ENCODE measurements around the gene CCNQ. TPM values are rescaled to one million over a fixed set of nuclear protein-coding genes. Genes with fewer than 3 reads are reported as not detected.

The CCNQ gene
- total and polyA plus RNA-seq, 10 of the 15 experiments (the other 5 are each of a cell fraction or from before 2014, with no cell fraction given): 0.45 to 36.2 (median 18.2) TPM

GRCh38 chrX:153588021-153588781, 10.7 kb downstream of the CCNQ start:
- Histone ChIP-seq H3K79me2 (ENCODE audit: control insufficient read depth, insufficient read depth, low read length) (no peaks in the 10 kb centered on the region), H3K9ac (ENCODE audit: control insufficient read depth, insufficient read depth, low read length) (no peak overlapping the region), H3K36me3 (ENCODE audit: control insufficient read depth in 2 of 2, insufficient read depth in 2 of 2, low read length in 1 of 2) (peaks cover 0 to 5% of the 10 kb centered on the region in 2 experiments; a peak in 2 of 4 replicates), H3K4me1 (ENCODE audit: control insufficient read depth, insufficient read depth, low read length) (no peaks in the 10 kb centered on the region), H3K9me3 (replicated peaks; ENCODE audit: control insufficient read depth, insufficient read depth, low read length) (no peaks in the 10 kb centered on the region), H4K20me1 (ENCODE audit: control insufficient read depth, insufficient read depth) (no peaks in the 10 kb centered on the region), H3K4me3 (no peak overlapping the region), H3K27ac (ENCODE audit: control insufficient read depth, insufficient read depth) (no peak overlapping the region), H2AFZ (ENCODE audit: control insufficient read depth, low read depth, low read length) (no peak overlapping the region), H3K4me2 (ENCODE audit: control insufficient read depth, insufficient read depth) (no peak overlapping the region), H3K27me3 (replicated peaks in 1 of 2; ENCODE audit: control insufficient read depth in 2 of 2, insufficient read depth in 2 of 2, low read length in 1 of 2) (no peaks in the 10 kb centered on the region)
- no TSS peak for BruUV-seq (replicated peaks)
- TF ChIP-seq ZNF207 (IDR thresholded peaks at IDR 0.05; ENCODE audit: borderline replicate concordance) (no peak), KLF5 (IDR thresholded peaks at IDR 0.05; ENCODE audit: partially characterized antibody) (no peak), ZNF687 (IDR thresholded peaks at IDR 0.05) (no peak), TARDBP (IDR thresholded peaks at IDR 0.05; ENCODE audit: borderline replicate concordance) (no peak), STAT3 (IDR thresholded peaks at IDR 0.05; ENCODE audit: low read depth, low read length) (no peak), HSF1 (IDR thresholded peaks at IDR 0.05; ENCODE audit: low read depth, low read length) (no peak), NR2F1 (conservative IDR thresholded peaks at IDR 0.05) (no peak)
- in situ Hi-C loops (cut with MboI) (loop anchor here (10.0 kb wide), 1 partner anchor 63 kb away; no protein-coding TSS in a partner anchor), intact Hi-C loops (cut with micrococcal nuclease; ENCODE audit: unreplicated experiment) (no loop called here)
- ChIA-PET POLR2A (no interaction called here), RAD21 (ENCODE audit: unreplicated experiment) (no interaction called here), CTCF (no interaction called here), SMC1A (ENCODE audit: uncharacterized antibody, unreplicated experiment) (no interaction called here)
- DNase-seq (ENCODE audit: low read depth, low spot score) (no peak), ATAC-seq (no peak), FAIRE-seq (no peak)
- WGBS (ENCODE audit: insufficient coverage, insufficient replicate concordance, low lambda C conversion rate, missing lambda C conversion rate): 60% methylated on average over 18 of the region's 18 CpGs

Measured in GM12878 (cell line).